Gastroesophageal sphincter (tissue), 4 donors: Measurements from ENCODE around the gene PTPN1. TPM values are rescaled to one million over a fixed set of nuclear protein-coding genes. Genes with fewer than 3 reads are reported as not detected.
A peak's percentile ranks its signal among the peaks of the same experiment; 100 is the strongest.

Experiments used
- ATAC-seq: fragments of 150-250 bp; one replicate; pipeline ENCODE4 v1.9.1; 2016; ENCODE audit warnings: mild to moderate bottlenecking, moderate library complexity
- H3K27ac ChIP-seq, 4 donors: fragments of 200-600 bp; sonication (generic) in 3 of 4; 1 replicate in 3 of 4; 2 replicates in 1 of 4; pipeline ENCODE4 v1.5.1; 2016 to 2019
- H3K27me3 ChIP-seq: fragments of 200-600 bp; sonication (generic); one replicate; pipeline ENCODE4 v1.5.1; 2019
- H3K36me3 ChIP-seq, 2 donors: fragments of 200-600 bp; sonication (generic); one replicate each; pipeline ENCODE4 v1.5.1; 2019; ENCODE audit warnings: control low read depth in 1 of 2
- H3K4me1 ChIP-seq, 3 donors: fragments of 200-600 bp; sonication (generic); 1 replicate in 2 of 3; 2 replicates in 1 of 3; pipeline ENCODE4 v1.5.1; 2016 to 2019; ENCODE audit warnings: control low read depth in 2 of 3
- H3K4me3 ChIP-seq, 2 donors: fragments of 200-600 bp; sonication (generic); one replicate each; pipeline ENCODE4 v1.5.1; 2019; ENCODE audit warnings: mild to moderate bottlenecking in 1 of 2, moderate library complexity in 1 of 2
- H3K9me3 ChIP-seq, 3 donors: fragments of 200-600 bp; sonication (generic); one replicate each; pipeline ENCODE4 v1.5.1; 2017 to 2019; ENCODE audit warnings: control low read depth in 2 of 3
- EP300 ChIP-seq: sonication (generic); formaldehyde crosslinking; IDR thresholded peaks from one replicate; pipeline ENCODE4 v1.6.1; 2017; ENCODE audit warnings: antibody characterized with exemption, mild to moderate bottlenecking
- POLR2A ChIP-seq, 2 donors: fragments of 450-650 bp; IDR thresholded peaks; one replicate each; pipeline ENCODE4 v1.6.1; 2017; ENCODE audit warnings: antibody characterized with exemption in 2 of 2, mild to moderate bottlenecking in 2 of 2, moderate library complexity in 1 of 2
- POLR2AphosphoS5 ChIP-seq: sonication (generic); formaldehyde crosslinking; IDR thresholded peaks from one replicate; pipeline ENCODE4 v1.6.1; 2017; ENCODE audit warnings: antibody characterized with exemption
- WGBS, 2 donors: methylation state at CpG; one replicate each; pipeline ENCODE4 v1.1.5; 2018; ENCODE audit warnings: low coverage in 1 of 2; 5-methylcytosine and 5-hydroxymethylcytosine counted together
- total RNA-seq, 4 donors: library from RNA; depleted of rRNA; stranded (reverse); fragments of >200 nt; gene quantifications; one replicate each; pipeline ENCODE4 v1.1.0, GENCODE V29; 2016
- TF ChIP-seq, protein P1 (sequence below), 4 experiments: fragments of 200-600 bp in 2 of 4; fragments of 450-650 bp in 2 of 4; sonication (generic) in 1 of 4; IDR thresholded peaks; one replicate each; pipeline ENCODE4 v1.5.1; 2017 to 2019; ENCODE audit warnings: antibody characterized with exemption in 4 of 4, mild to moderate bottlenecking in 2 of 4, moderate library complexity in 2 of 4

Gene PTPN1
- total RNA-seq, 4 donors from 2014 or later: 27.6 to 43.6 (median 38.4) TPM

DNA sequence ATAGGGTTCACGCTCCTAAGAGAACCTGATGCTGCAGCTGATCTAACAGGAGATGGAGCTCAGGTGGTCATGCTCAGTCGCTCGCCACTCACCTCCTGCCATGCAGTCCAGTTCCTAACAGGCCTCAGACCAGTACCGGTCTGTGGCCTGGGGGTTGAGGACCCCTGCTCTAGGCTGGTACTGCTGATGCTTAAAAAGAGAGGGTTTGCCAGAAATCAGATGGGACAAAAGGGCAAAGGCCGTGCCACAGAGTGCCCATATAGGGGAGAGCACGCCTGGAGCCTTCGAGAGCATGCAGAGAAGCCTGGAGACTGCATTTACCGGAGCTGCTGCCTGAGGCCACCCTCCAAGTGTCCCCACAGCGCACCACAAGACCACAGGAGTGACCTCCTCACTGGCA lies 75.5 kb downstream of the PTPN1 start:
- TF ChIP-seq EP300 (no peak), POLR2AphosphoS5 (no peak), POLR2A (IDR thresholded peaks at IDR 0.05) (no peak)
- Histone ChIP-seq H3K36me3 (peaks cover 0 to 89% of the 10 kb centered on the region in 2 donors), H3K9me3 (no peaks in the 10 kb centered on the region), H3K4me1 (peaks cover 0 to 10% (median 0%) of the 10 kb centered on the region in 3 donors), H3K27ac (no peak overlapping the region), H3K4me3 (no peak overlapping the region), H3K27me3 (no peaks in the 10 kb centered on the region)
- WGBS, 2 donors: 83% methylated on average over 5 of the region's 9 CpGs; no CpG with 5 or more reads in 1 of the 2 donors
- no peak for ATAC-seq

- TF ChIP-seq EP300: no peak
- TF ChIP-seq POLR2A (IDR thresholded peaks at IDR 0.05): no peak
- no peak for TF ChIP-seq POLR2AphosphoS5
- TF ChIP-seq, protein P1, sequence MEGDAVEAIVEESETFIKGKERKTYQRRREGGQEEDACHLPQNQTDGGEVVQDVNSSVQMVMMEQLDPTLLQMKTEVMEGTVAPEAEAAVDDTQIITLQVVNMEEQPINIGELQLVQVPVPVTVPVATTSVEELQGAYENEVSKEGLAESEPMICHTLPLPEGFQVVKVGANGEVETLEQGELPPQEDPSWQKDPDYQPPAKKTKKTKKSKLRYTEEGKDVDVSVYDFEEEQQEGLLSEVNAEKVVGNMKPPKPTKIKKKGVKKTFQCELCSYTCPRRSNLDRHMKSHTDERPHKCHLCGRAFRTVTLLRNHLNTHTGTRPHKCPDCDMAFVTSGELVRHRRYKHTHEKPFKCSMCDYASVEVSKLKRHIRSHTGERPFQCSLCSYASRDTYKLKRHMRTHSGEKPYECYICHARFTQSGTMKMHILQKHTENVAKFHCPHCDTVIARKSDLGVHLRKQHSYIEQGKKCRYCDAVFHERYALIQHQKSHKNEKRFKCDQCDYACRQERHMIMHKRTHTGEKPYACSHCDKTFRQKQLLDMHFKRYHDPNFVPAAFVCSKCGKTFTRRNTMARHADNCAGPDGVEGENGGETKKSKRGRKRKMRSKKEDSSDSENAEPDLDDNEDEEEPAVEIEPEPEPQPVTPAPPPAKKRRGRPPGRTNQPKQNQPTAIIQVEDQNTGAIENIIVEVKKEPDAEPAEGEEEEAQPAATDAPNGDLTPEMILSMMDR (IDR thresholded peaks at IDR 0.05): no peak
- peaks cover 0 to 14% (median 0%) of the 10 kb centered on the region in 3 donors for H3K4me1 ChIP-seq
- WGBS, 2 donors: 60% methylated on average over 1 of the region's 13 CpGs; no CpG with 5 or more reads in 1 of the 2 donors
- H3K27ac ChIP-seq: no peak overlapping the region
- H3K4me3 ChIP-seq: no peak overlapping the region
- no peak for ATAC-seq
- no peaks in the 10 kb centered on the region for H3K27me3 ChIP-seq
- peaks cover 0 to 79% of the 10 kb centered on the region in 2 donors for H3K36me3 ChIP-seq
- no peaks in the 10 kb centered on the region for H3K9me3 ChIP-seq
Measured at GRCh38 chr20:50586531-50587232, 76.5 kb downstream of the PTPN1 start.

- ATAC-seq: no peak
- Histone ChIP-seq H3K9me3 (no peaks in the 10 kb centered on the region), H3K4me1 (peaks cover 0 to 21% (median 4%) of the 10 kb centered on the region in 3 donors), H3K36me3 (peaks cover 0 to 71% of the 10 kb centered on the region in 2 donors), H3K27me3 (no peaks in the 10 kb centered on the region), H3K4me3 (no peak overlapping the region), H3K27ac (peak overlapping the region in 1 of 4 donors; percentile 13)
- WGBS, 2 donors: 94% methylated on average over 12 of the region's 19 CpGs; no CpG with 5 or more reads in 1 of the 2 donors
- no peak for TF ChIP-seq POLR2AphosphoS5
- TF ChIP-seq EP300: no peak
- TF ChIP-seq POLR2A (IDR thresholded peaks at IDR 0.05): no peak
- TF ChIP-seq, protein P1 (IDR thresholded peaks at IDR 0.05): no peak
Measured at GRCh38 chr20:50587291-50587961, 77.2 kb downstream of the PTPN1 start.

DNA sequence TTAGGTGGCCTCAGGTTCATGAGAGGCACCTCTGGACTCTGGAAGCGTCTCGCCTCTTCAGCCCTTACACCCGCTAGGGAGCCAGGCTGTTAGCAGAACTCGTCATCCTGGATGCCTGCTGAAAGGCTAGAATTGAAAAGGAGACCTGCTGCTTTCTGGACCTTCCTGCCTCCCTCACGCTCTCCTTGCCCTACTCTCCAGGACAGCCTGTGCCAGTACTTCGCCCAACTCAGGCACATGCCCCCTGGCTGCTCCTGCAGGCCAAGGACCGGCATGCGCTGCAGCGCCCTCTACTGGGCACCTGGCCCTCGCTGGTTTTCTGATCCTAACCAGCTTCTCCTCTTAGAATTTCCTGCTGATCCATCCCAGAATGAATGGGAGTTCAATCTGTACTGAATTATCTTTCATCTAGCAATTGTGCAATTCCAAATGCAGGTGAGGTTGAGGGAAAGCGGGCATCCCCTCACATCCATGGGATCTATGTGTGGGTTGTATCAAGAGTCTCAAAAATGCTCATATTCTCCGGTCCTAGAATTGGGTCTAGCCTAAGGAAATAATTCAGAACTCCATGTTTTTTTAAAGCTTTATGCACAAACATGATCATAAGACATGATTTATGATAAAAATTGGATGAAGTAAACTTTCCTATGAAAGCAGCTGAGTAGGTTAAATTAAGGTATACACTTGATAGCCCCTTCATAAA lies 78.0 kb downstream of the PTPN1 start:
- H3K27me3 ChIP-seq: no peaks in the 10 kb centered on the region
- H3K9me3 ChIP-seq: no peaks in the 10 kb centered on the region
- ATAC-seq: peak; percentile 25
- H3K36me3 ChIP-seq: peaks cover 0 to 64% of the 10 kb centered on the region in 2 donors
- peak overlapping the region in 1 of 4 donors; percentile 13 for H3K27ac ChIP-seq
- WGBS, 2 donors: 45 to 51% methylated on average over 6 to 7 of the region's 12 CpGs
- H3K4me3 ChIP-seq: no peak overlapping the region
- no peak for TF ChIP-seq POLR2A (IDR thresholded peaks at IDR 0.05)
- TF ChIP-seq POLR2AphosphoS5: peak; percentile 39
- TF ChIP-seq, protein P1 (IDR thresholded peaks at IDR 0.05): peak in 3 of 4 experiments; percentile 68 to 86 (median 78)
- TF ChIP-seq EP300: no peak
- H3K4me1 ChIP-seq: peaks cover 0 to 29% (median 10%) of the 10 kb centered on the region in 3 donors
